Measurements from ENCODE around the gene ARV1. TPM values are rescaled to one million over a fixed set of nuclear protein-coding genes. Genes with fewer than 3 reads are reported as not detected.
"Not testable (repeated sequence)": the region's sequence is repeated elsewhere in the genome, so short reads cannot be mapped to it uniquely, and the experiment has no call there.

Gene ARV1
- total RNA-seq, 1 experiment from 2014 or later, result 8.0 TPM

GRCh38 chr1:231028682-231029081 is 49.8 kb downstream of the ARV1 start:
- H4K20me1 ChIP-seq (ENCODE audit: control insufficient read depth, insufficient read depth, insufficient read length), result no peaks in the 10 kb centered on the region
- no CpG with 5 or more reads among the region's 7 CpGs for WGBS (ENCODE audit: extremely low coverage, insufficient read length, low lambda C conversion rate)
- H4K91ac ChIP-seq (ENCODE audit: insufficient read length, low read depth, low read length), result no peak overlapping the region
- H4K5ac ChIP-seq (ENCODE audit: insufficient read length, low read depth, low read length), result no peak overlapping the region
- H3K14ac ChIP-seq (ENCODE audit: insufficient read depth, low read length), result no peak overlapping the region
- H2BK15ac ChIP-seq (ENCODE audit: low read depth, low read length), result no peak overlapping the region
- peak; percentile 47 for DNase-seq
- no peaks in the 10 kb centered on the region for H3K79me1 ChIP-seq (ENCODE audit: insufficient read depth, low read depth, low read length, poor library complexity, severe bottlenecking)
- peak overlapping the region; percentile 28 to 31; a peak in 3 of 5 replicates for H3K4me3 Mint-ChIP-seq
- H3K4me1 ChIP-seq (ENCODE audit: insufficient read depth, low read length), result no peaks in the 10 kb centered on the region
- H3K4me1 Mint-ChIP-seq, result peaks cover 8 to 11% of the 10 kb centered on the region in 2 experiments
- no peaks in the 10 kb centered on the region for H3K23me2 ChIP-seq (ENCODE audit: insufficient read length, low read depth, low read length, poor library complexity, severe bottlenecking)
- H2BK5ac ChIP-seq (ENCODE audit: insufficient read length, low read length), result no peak overlapping the region
- no peaks in the 10 kb centered on the region; the same call in 1 of the 2 replicates for H3K27me3 ChIP-seq (ENCODE audit: insufficient read depth, low read length)
- no peak overlapping the region for H4K8ac ChIP-seq (replicated peaks; ENCODE audit: insufficient read length, low read depth, low read length)
- no peak overlapping the region for H3K56ac ChIP-seq (ENCODE audit: insufficient read length, low read depth, low read length)
- no peak overlapping the region for H3K4ac ChIP-seq (ENCODE audit: low read depth, low read length)
- no peak overlapping the region for H3T11ph ChIP-seq (ENCODE audit: low read length)
- H3K4me2 ChIP-seq (ENCODE audit: insufficient read depth, insufficient read length, low read length), result no peak overlapping the region
- no peak overlapping the region for H2AK5ac ChIP-seq (ENCODE audit: insufficient read length, low read length)
- no peak overlapping the region for H3K23ac ChIP-seq (ENCODE audit: insufficient read length, low read depth, low read length)
- no peak overlapping the region for H3K9ac ChIP-seq (ENCODE audit: extremely low read depth, insufficient read length, low read length)
- H3K79me2 ChIP-seq (ENCODE audit: insufficient read depth, low read length), result no peaks in the 10 kb centered on the region
- no peak overlapping the region for H3K18ac ChIP-seq (ENCODE audit: insufficient read length, low read depth, low read length)
- no peak overlapping the region for H3K27ac ChIP-seq (ENCODE audit: insufficient read length, low read depth, low read length)
- no peak overlapping the region for H2AFZ ChIP-seq (ENCODE audit: low read length)
- no peaks in the 10 kb centered on the region for H3K36me3 Mint-ChIP-seq (ENCODE audit: insufficient read depth in 1 of 3, low read depth in 3 of 3)
- H2BK20ac ChIP-seq (ENCODE audit: low read depth, low read length, poor library complexity, severe bottlenecking), result no peak overlapping the region
- H3K9me3 Mint-ChIP-seq, result no peaks in the 10 kb centered on the region
- H3K27ac Mint-ChIP-seq, result no peak overlapping the region
- no peak for TF ChIP-seq CTCF (conservative IDR thresholded peaks at IDR 0.05)
- no peaks in the 10 kb centered on the region for H3K9me3 ChIP-seq (ENCODE audit: control insufficient read depth, low read depth, low read length)
- H3K27me3 Mint-ChIP-seq (ENCODE audit: low read depth), result peaks cover 89% of the 10 kb centered on the region
- H2BK12ac ChIP-seq (ENCODE audit: insufficient read length, low read depth, low read length), result no peak overlapping the region
- no peak overlapping the region for H2BK120ac ChIP-seq (ENCODE audit: low read depth, low read length, poor library complexity, severe bottlenecking)

- H2BK20ac ChIP-seq (ENCODE audit: low read depth, low read length, poor library complexity, severe bottlenecking); DNase-seq; H3K79me2 ChIP-seq (ENCODE audit: insufficient read depth, low read length); H3K27ac ChIP-seq (ENCODE audit: insufficient read length, low read depth, low read length); H3K9ac ChIP-seq (ENCODE audit: extremely low read depth, insufficient read length, low read length); H3K4me3 Mint-ChIP-seq; H2BK15ac ChIP-seq (ENCODE audit: low read depth, low read length); H3K9me3 Mint-ChIP-seq; H3K9me3 ChIP-seq (ENCODE audit: control insufficient read depth, low read depth, low read length); H3K18ac ChIP-seq (ENCODE audit: insufficient read length, low read depth, low read length); H3K79me1 ChIP-seq (ENCODE audit: insufficient read depth, low read depth, low read length, poor library complexity, severe bottlenecking); H4K20me1 ChIP-seq (ENCODE audit: control insufficient read depth, insufficient read depth, insufficient read length); H4K91ac ChIP-seq (ENCODE audit: insufficient read length, low read depth, low read length); H3K27ac Mint-ChIP-seq; H3K27me3 ChIP-seq (ENCODE audit: insufficient read depth, low read length); H3K23me2 ChIP-seq (ENCODE audit: insufficient read length, low read depth, low read length, poor library complexity, severe bottlenecking); H3K14ac ChIP-seq (ENCODE audit: insufficient read depth, low read length); H4K5ac ChIP-seq (ENCODE audit: insufficient read length, low read depth, low read length); H2BK120ac ChIP-seq (ENCODE audit: low read depth, low read length, poor library complexity, severe bottlenecking); H3K4me1 ChIP-seq (ENCODE audit: insufficient read depth, low read length); H2AFZ ChIP-seq (ENCODE audit: low read length); H3K4ac ChIP-seq (ENCODE audit: low read depth, low read length); H2BK5ac ChIP-seq (ENCODE audit: insufficient read length, low read length); H4K8ac ChIP-seq (replicated peaks; ENCODE audit: insufficient read length, low read depth, low read length); H2BK12ac ChIP-seq (ENCODE audit: insufficient read length, low read depth, low read length); H2AK5ac ChIP-seq (ENCODE audit: insufficient read length, low read length); H3K4me2 ChIP-seq (ENCODE audit: insufficient read depth, insufficient read length, low read length); H3K23ac ChIP-seq (ENCODE audit: insufficient read length, low read depth, low read length); H3K36me3 Mint-ChIP-seq (ENCODE audit: insufficient read depth in 1 of 3, low read depth in 3 of 3); H3T11ph ChIP-seq (ENCODE audit: low read length); H3K56ac ChIP-seq (ENCODE audit: insufficient read length, low read depth, low read length): not testable (repeated sequence)
- H3K4me1 Mint-ChIP-seq, result peaks cover 8 to 11% of the 10 kb centered on the region in 2 experiments
- peaks cover 90% of the 10 kb centered on the region for H3K27me3 Mint-ChIP-seq (ENCODE audit: low read depth)
- no CpG with 5 or more reads among the region's 4 CpGs for WGBS (ENCODE audit: extremely low coverage, insufficient read length, low lambda C conversion rate)
These were observed 50.4 kb downstream of the ARV1 start for GRCh38 chr1:231029247-231029646.
